ENCODE measurements around the gene LAIR1.

The LAIR1 gene, protein sequence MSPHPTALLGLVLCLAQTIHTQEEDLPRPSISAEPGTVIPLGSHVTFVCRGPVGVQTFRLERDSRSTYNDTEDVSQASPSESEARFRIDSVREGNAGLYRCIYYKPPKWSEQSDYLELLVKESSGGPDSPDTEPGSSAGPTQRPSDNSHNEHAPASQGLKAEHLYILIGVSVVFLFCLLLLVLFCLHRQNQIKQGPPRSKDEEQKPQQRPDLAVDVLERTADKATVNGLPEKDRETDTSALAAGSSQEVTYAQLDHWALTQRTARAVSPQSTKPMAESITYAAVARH

DNA sequence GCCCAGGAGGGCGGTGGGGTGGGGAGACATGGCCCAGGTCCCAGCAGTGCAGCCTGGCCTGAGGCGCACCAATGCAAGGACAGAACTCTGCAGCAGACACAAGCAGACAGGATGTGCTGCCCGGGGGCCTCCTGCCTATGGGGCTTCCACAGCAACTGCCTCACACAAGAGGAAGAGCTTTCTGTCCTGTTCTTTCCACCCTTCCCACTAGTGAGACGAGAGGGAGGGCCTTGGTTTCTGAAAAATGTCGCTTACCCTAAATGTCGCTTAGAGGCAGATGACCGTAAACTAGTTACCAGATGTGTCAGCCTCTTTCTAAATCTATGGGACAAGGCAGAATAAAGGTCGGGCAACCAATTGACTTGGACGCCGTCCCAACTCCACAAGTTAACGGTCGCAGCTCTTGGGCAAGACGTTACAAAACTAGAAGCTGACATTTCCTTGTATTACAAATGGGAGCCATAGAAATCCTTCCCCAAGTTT lies at the start of gene LAIR1:
TSS of gene LAIR1 (minus strand) at position 157 of the 483 bp plus-strand sequence. CDS start at position 30, 127 bp downstream.
- DNase-seq (ENCODE audit: low spot score): no peak
- TF ChIP-seq, protein P1, sequence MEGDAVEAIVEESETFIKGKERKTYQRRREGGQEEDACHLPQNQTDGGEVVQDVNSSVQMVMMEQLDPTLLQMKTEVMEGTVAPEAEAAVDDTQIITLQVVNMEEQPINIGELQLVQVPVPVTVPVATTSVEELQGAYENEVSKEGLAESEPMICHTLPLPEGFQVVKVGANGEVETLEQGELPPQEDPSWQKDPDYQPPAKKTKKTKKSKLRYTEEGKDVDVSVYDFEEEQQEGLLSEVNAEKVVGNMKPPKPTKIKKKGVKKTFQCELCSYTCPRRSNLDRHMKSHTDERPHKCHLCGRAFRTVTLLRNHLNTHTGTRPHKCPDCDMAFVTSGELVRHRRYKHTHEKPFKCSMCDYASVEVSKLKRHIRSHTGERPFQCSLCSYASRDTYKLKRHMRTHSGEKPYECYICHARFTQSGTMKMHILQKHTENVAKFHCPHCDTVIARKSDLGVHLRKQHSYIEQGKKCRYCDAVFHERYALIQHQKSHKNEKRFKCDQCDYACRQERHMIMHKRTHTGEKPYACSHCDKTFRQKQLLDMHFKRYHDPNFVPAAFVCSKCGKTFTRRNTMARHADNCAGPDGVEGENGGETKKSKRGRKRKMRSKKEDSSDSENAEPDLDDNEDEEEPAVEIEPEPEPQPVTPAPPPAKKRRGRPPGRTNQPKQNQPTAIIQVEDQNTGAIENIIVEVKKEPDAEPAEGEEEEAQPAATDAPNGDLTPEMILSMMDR (IDR thresholded peaks at IDR 0.05; ENCODE audit: extremely low read depth, missing control alignments): no peak

DNA sequence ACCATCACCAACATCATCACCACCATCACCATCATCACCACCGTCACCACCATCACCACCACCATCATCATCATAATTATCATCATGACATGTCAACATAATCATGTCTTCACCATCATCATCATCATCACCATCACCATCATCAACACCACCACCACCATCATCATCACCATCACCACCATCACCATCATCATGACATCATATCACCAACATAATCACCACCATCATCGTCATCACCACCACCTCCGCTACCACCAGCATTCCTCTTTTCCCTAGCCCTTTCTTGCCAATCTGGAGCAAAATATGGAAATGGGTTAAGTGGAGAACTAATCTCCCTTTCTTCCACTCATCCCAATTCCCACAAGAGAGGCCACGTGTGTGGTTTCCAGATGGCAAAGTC lies 49.4 kb upstream of the LAIR1 start:
- no peak for DNase-seq (ENCODE audit: low spot score)
- TF ChIP-seq, protein P1 (IDR thresholded peaks at IDR 0.05; ENCODE audit: extremely low read depth, missing control alignments): no peak

DNA sequence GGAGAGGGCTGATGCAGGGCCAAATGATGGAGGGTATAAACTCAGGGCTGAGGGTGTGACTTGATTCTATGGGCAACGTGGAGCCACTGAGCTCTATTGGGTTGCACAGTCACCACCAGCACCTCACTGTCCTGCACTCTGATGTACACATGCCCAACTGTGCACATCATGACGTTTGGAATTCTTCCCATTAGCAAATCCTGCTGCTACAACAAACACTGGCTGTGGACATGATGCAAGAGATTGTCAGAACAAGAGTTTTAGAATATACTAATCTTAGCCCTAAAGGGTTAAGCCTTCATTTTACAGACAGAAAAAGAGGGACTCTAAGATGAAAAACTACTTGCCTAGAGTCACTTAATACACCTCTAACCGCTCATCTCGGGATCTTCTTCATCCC lies 48.1 kb upstream of the LAIR1 start:
- no peak for DNase-seq (ENCODE audit: low spot score)
- TF ChIP-seq, protein P1 (IDR thresholded peaks at IDR 0.05; ENCODE audit: extremely low read depth, missing control alignments): no peak

DNA sequence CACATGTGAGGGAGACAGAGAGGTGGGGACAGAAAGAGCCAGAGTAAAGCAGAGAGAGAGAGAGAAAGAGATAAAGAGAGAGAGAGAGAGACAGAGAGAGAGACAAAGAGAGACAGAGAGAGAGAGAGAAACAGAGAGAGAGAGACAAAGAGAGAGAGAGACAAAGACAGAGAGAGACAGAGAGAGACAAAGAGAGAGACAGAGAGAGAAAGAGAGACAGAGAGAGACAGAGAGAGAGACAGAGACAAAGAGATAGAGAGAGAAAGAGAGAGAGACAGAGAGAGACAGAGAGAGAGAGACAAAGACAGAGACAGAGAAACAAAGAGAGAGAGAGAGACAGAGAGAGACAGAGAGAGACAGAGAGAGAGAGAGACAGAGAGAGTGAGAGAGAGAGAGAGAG lies 46.3 kb upstream of the LAIR1 start:
- no peak for DNase-seq (ENCODE audit: low spot score)
- TF ChIP-seq, protein P1 (IDR thresholded peaks at IDR 0.05; ENCODE audit: extremely low read depth, missing control alignments): no peak

DNA sequence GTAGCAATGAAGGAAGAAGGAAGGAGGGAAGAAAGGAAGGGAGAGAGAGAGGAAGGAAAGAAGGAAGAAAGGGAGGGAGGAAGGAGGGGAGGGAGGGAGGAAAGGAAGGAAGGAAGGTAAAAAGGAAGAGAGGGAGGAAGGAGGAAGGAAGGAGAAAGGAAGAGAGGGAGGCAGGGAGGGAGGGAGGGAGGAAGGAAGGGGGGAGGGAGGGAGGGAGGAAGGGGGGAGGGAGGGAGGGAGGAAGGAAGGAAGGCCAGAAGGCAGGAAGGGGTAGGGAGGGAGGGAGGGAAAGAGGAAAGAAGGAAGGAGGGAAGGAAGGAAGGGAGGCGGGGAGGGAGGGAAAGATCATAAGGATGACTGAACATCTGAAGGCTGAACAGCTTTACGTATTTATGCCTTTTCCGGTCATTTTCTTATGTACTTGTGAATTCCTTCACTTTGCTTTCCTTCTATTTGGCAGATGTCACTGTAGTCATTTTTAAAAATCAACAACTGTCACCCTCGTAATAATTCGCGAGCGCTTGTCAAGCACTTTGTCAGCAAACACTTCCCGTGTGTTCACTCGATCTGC lies 43.8 kb upstream of the LAIR1 start:
- TF ChIP-seq, protein P1 (IDR thresholded peaks at IDR 0.05; ENCODE audit: extremely low read depth, missing control alignments): no peak
- no peak for DNase-seq (ENCODE audit: low spot score)

DNA sequence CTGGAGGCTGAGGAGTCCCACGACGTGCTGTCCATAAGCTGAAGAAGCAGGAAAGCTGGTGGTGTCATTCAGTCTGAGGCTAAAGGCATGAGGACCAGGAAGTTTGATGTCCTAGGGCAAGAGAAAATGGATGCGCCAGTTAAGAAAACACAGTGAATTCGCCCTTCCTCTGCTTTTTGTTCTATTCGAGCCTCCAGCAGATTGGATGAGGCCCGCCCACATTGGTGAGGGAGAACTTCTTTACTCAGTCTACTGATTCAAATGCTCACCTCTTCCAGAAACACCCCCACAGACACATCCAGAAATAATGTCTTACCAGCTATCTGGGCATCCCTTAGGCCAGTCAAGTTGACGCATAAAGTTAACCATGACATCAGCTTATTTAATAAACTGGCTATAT lies 43.0 kb upstream of the LAIR1 start:
- TF ChIP-seq, protein P1 (IDR thresholded peaks at IDR 0.05; ENCODE audit: extremely low read depth, missing control alignments): no peak
- DNase-seq (ENCODE audit: low spot score): no peak

DNA sequence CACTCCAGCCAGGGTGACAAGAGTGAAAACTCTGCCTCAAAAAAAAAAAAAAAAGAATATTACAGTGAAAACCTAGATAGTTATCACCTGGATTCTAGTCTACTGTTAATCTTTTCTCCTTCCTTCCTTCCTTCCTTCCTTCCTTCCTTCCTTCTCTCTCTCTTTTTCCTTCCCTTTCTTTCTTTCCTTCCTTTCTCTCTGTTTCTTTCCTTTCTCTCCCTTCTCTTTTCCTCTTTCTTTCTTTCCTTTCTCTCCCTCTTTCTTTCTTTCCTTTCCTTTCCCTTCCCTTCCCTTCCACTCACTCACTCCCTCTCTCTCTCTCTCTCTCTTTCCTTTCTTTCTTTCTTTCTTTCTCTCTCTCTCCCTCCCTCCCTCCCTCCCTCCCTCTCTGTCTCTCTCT lies 40.9 kb upstream of the LAIR1 start:
- DNase-seq (ENCODE audit: low spot score): no peak
- TF ChIP-seq, protein P1 (IDR thresholded peaks at IDR 0.05; ENCODE audit: extremely low read depth, missing control alignments): no peak

All from GM20000 (cell line).